Keratinocyte (primary cell): ENCODE measurements around the gene TPRN.

Experiments
- CTCF ChIP-seq, 3 experiments: IDR thresholded peaks in 1 of 3; conservative IDR thresholded peaks in 1 of 3; optimal IDR thresholded peaks in 1 of 3; 2 replicates in 2 of 3; 3 replicates in 1 of 3; pipeline versions ENCODE3 to v1.5.1; 2011; ENCODE audit warnings: low read length in 3 of 3, mild to moderate bottlenecking in 3 of 3, moderate library complexity in 2 of 3, control low read depth in 1 of 3, inconsistent platforms in 1 of 3; ENCODE audit not compliant: insufficient read depth in 2 of 3; ENCODE audit errors: extremely low read depth in 1 of 3
- EZH2 ChIP-seq: IDR thresholded peaks from one replicate; pipeline ENCODE4 v1.6.1; 2012; ENCODE audit warnings: inconsistent platforms, mild to moderate bottlenecking, low read length, moderate library complexity

GRCh38 chr9:137148661-137149060 is 51.9 kb downstream of the TPRN start:
- no peak for TF ChIP-seq CTCF (optimal IDR thresholded peaks at IDR 0.05 in 1 of 3, IDR thresholded peaks at IDR 0.05 in 1 of 3, conservative IDR thresholded peaks at IDR 0.05 in 1 of 3; ENCODE audit: extremely low read depth in 1 of 3, insufficient read depth in 2 of 3, low read length in 3 of 3)
- TF ChIP-seq EZH2: no peak
